Stimulated activated effector memory CD8-positive, alpha-beta T cell treated with anti-CD3 and anti-CD28 coated beads, Interleukin-12 subunit alpha, Interleukin-12 subunit beta, amount 100 ng/mL, for 72 hours (primary cell): ENCODE measurements around the gene ZNF575.
A peak's percentile ranks its signal among the peaks of the same experiment; 100 is the strongest.

ENCODE experiments used
- ATAC-seq: fragments of 150-1000 bp; cut with Tn5 transposase; 2 replicates; pipeline ENCODE4 v1.10.0; 2021
- DNase-seq, 2 donors: peaks; one replicate each; pipeline ENCODE4 v3.0.0; 2021 to 2022; ENCODE audit warnings: low spot score in 2 of 2
- H3K27ac Mint-ChIP-seq: one replicate; pipeline ENCODE4 v1.8.0; 2022; ENCODE audit warnings: mild to moderate bottlenecking, mixed read lengths
- H3K36me3 Mint-ChIP-seq: one replicate; pipeline ENCODE4 v1.8.0; 2022; ENCODE audit warnings: mild to moderate bottlenecking, mixed read lengths
- H3K4me1 Mint-ChIP-seq: one replicate; pipeline ENCODE4 v1.8.0; 2022; ENCODE audit warnings: mixed read lengths
- H3K4me3 Mint-ChIP-seq: one replicate; pipeline ENCODE4 v1.8.0; 2022; ENCODE audit warnings: mild to moderate bottlenecking, mixed read lengths
- H3K9me3 Mint-ChIP-seq: one replicate; pipeline ENCODE4 v1.8.0; 2022; ENCODE audit warnings: mixed read lengths

Gene ZNF575

GRCh38 chr19:43564800-43565199 is 31.8 kb downstream of the ZNF575 start:
- Mint-ChIP-seq H3K36me3 (peaks cover 38% of the 10 kb centered on the region), H3K9me3 (no peaks in the 10 kb centered on the region), H3K4me1 (peaks cover 55% of the 10 kb centered on the region), H3K27ac (peak overlapping the region; percentile 93), H3K4me3 (no peak overlapping the region)
- ATAC-seq, result no peak
- DNase-seq, result no peak

- DNase-seq (no peak), ATAC-seq (no peak)
- Mint-ChIP-seq H3K4me3 (no peak overlapping the region), H3K4me1 (peaks cover 36% of the 10 kb centered on the region), H3K27ac (peak overlapping the region; percentile 65), H3K9me3 (no peaks in the 10 kb centered on the region), H3K36me3 (no peaks in the 10 kb centered on the region)
Measured at GRCh38 chr19:43569657-43570056, 36.7 kb downstream of the ZNF575 start.

GRCh38 chr19:43570174-43570791 is 37.3 kb downstream of the ZNF575 start:
- no peak for DNase-seq
- peaks cover 4% of the 10 kb centered on the region for H3K36me3 Mint-ChIP-seq
- no peaks in the 10 kb centered on the region for H3K9me3 Mint-ChIP-seq
- ATAC-seq, result no peak
- peaks cover 36% of the 10 kb centered on the region for H3K4me1 Mint-ChIP-seq
- peak overlapping the region; percentile 65 for H3K27ac Mint-ChIP-seq
- no peak overlapping the region for H3K4me3 Mint-ChIP-seq

- ATAC-seq (no peak), DNase-seq (no peak)
- H3K9me3 Mint-ChIP-seq, result no peaks in the 10 kb centered on the region
- H3K36me3 Mint-ChIP-seq, result peaks cover 10% of the 10 kb centered on the region
- H3K4me1 Mint-ChIP-seq, result peaks cover 47% of the 10 kb centered on the region
- peak overlapping the region; percentile 76 for H3K27ac Mint-ChIP-seq
- H3K4me3 Mint-ChIP-seq, result no peak overlapping the region
Measured at GRCh38 chr19:43572171-43572588, 39.2 kb downstream of the ZNF575 start.

GRCh38 chr19:43574424-43575155 is 41.6 kb downstream of the ZNF575 start:
- no peaks in the 10 kb centered on the region for H3K9me3 Mint-ChIP-seq
- peak overlapping the region; percentile 98 for H3K27ac Mint-ChIP-seq
- DNase-seq (no peak), ATAC-seq (no peak)
- peak overlapping the region; percentile 99 for H3K4me3 Mint-ChIP-seq
- peaks cover 62% of the 10 kb centered on the region for H3K4me1 Mint-ChIP-seq
- peaks cover 15% of the 10 kb centered on the region for H3K36me3 Mint-ChIP-seq

- DNase-seq (peak; percentile 77 to 94), ATAC-seq (peak; percentile 99)
- Mint-ChIP-seq H3K4me1 (peaks cover 62% of the 10 kb centered on the region), H3K27ac (peak within 1 kb of the TSS; percentile 98), H3K36me3 (peaks cover 15% of the 10 kb centered on the region), H3K9me3 (no peaks in the 10 kb centered on the region), H3K4me3 (peak within 1 kb of the TSS; percentile 99)
Measured at GRCh38 chr19:43575156-43575950, 42.4 kb downstream of the ZNF575 start, which contains the start of the genes PINLYP and XRCC1. Gene PINLYP, plus strand, starts transcription at chr19:43575801. Its CDS starts 1,391 bp downstream, at chr19:43577192. Gene XRCC1, minus strand, starts transcription at chr19:43575527. Its CDS starts 69 bp downstream, at chr19:43575458.

- no peak for ATAC-seq
- DNase-seq, result no peak
- peaks cover 15% of the 10 kb centered on the region for H3K36me3 Mint-ChIP-seq
- H3K9me3 Mint-ChIP-seq, result no peaks in the 10 kb centered on the region
- H3K27ac Mint-ChIP-seq, result peak overlapping the region; percentile 98
- H3K4me1 Mint-ChIP-seq, result peaks cover 58% of the 10 kb centered on the region
- H3K4me3 Mint-ChIP-seq, result peak overlapping the region; percentile 99
Measured at GRCh38 chr19:43575955-43576878, 43.2 kb downstream of the ZNF575 start.

GRCh38 chr19:43578787-43579186 is 45.8 kb downstream of the ZNF575 start:
- Mint-ChIP-seq H3K27ac (peak overlapping the region; percentile 44), H3K4me3 (peak overlapping the region; percentile 75)

GRCh38 chr19:43581467-43581866 is 48.5 kb downstream of the ZNF575 start:
- H3K9me3 Mint-ChIP-seq, result no peaks in the 10 kb centered on the region
- no peak for DNase-seq
- peaks cover 13% of the 10 kb centered on the region for H3K36me3 Mint-ChIP-seq
- H3K4me3 Mint-ChIP-seq, result peak overlapping the region; percentile 75
- peaks cover 43% of the 10 kb centered on the region for H3K4me1 Mint-ChIP-seq
- ATAC-seq, result no peak
- H3K27ac Mint-ChIP-seq, result peak overlapping the region; percentile 8

More at GRCh38 chr19:43578787-43579186, 45.8 kb downstream of the ZNF575 start:
- peaks cover 15% of the 10 kb centered on the region for H3K36me3 Mint-ChIP-seq
- DNase-seq (no peak), ATAC-seq (no peak)
- no peaks in the 10 kb centered on the region for H3K9me3 Mint-ChIP-seq
- peaks cover 48% of the 10 kb centered on the region for H3K4me1 Mint-ChIP-seq

- Mint-ChIP-seq H3K9me3 (no peaks in the 10 kb centered on the region), H3K36me3 (peaks cover 13% of the 10 kb centered on the region), H3K4me3 (peak overlapping the region; percentile 75), H3K27ac (peak overlapping the region; percentile 8), H3K4me1 (peaks cover 36% of the 10 kb centered on the region)
- ATAC-seq, result no peak
- DNase-seq, result no peak
Measured at GRCh38 chr19:43582495-43582894, 49.5 kb downstream of the ZNF575 start.

GRCh38 chr19:43584484-43584883 is 51.5 kb downstream of the ZNF575 start:
- Mint-ChIP-seq H3K36me3 (peaks cover 7% of the 10 kb centered on the region), H3K27ac (peak overlapping the region; percentile 83), H3K9me3 (no peaks in the 10 kb centered on the region), H3K4me3 (no peak overlapping the region), H3K4me1 (peaks cover 28% of the 10 kb centered on the region)
- ATAC-seq, result no peak
- DNase-seq, result no peak
